ENCODE measurements around the gene KRT15. TPM values are rescaled to one million over a fixed set of nuclear protein-coding genes. Genes with fewer than 3 reads are reported as not detected.
A peak's percentile ranks its signal among the peaks of the same experiment; 100 is the strongest.

KRT15 gene
- total and polyA plus RNA-seq, 9 of the 15 experiments (the other 6 are each of a cell fraction or from before 2014, with no cell fraction given): 0.28 to 4.4 (median 0.56) TPM

GRCh38 chr17:41519501-41520224, 973 bp upstream of the KRT15 start:
- H3K9ac ChIP-seq (ENCODE audit: insufficient read depth in 1 of 2, low read depth in 2 of 2, low read length in 2 of 2): peak overlapping the region in 1 of 2 experiments; percentile 61; a peak in 2 of 4 replicates
- TF ChIP-seq MEIS2 (IDR thresholded peaks at IDR 0.05; ENCODE audit: partially characterized antibody): peak; percentile 78
- TF ChIP-seq PKNOX1 (IDR thresholded peaks at IDR 0.05): peak; percentile 66; the same call in 1 of the 2 replicates
- TF ChIP-seq CBFA2T3 (IDR thresholded peaks at IDR 0.05): peak; percentile 65
- TF ChIP-seq PBX2 (CRISPR knock-in tag; IDR thresholded peaks at IDR 0.05; ENCODE audit: low read depth): no peak
- TF ChIP-seq PBX2 (tag; conservative IDR thresholded peaks at IDR 0.05; ENCODE audit: low read depth): peak; percentile 62
- peak; percentile 42 for TF ChIP-seq CBFA2T2 (conservative IDR thresholded peaks at IDR 0.05)
- no peak for TF ChIP-seq MTF1 (CRISPR knock-in tag; IDR thresholded peaks at IDR 0.05; ENCODE audit: borderline replicate concordance)
- no peak for TF ChIP-seq TFE3 (CRISPR knock-in tag; IDR thresholded peaks at IDR 0.05)
- TF ChIP-seq ZNF217 (CRISPR knock-in tag; IDR thresholded peaks at IDR 0.05): no peak
- no peak for TF ChIP-seq KLF10 (CRISPR knock-in tag; IDR thresholded peaks at IDR 0.05)
- TF ChIP-seq CTBP1 (IDR thresholded peaks at IDR 0.05; ENCODE audit: borderline replicate concordance): peak; percentile 53; the same call in 1 of the 2 replicates
- TF ChIP-seq USF2 (CRISPR knock-in tag; IDR thresholded peaks at IDR 0.05): no peak
- peak; percentile 33; the same call in 1 of the 2 replicates for TF ChIP-seq ARID1B (IDR thresholded peaks at IDR 0.05)
- TF ChIP-seq U2AF2 (optimal IDR thresholded peaks at IDR 0.05; ENCODE audit: low read depth, low read length): no peak
- no peak for TF ChIP-seq ZNF347 (CRISPR knock-in tag; IDR thresholded peaks at IDR 0.05; ENCODE audit: low read depth)

More at GRCh38 chr17:41519501-41520224, 973 bp upstream of the KRT15 start:
- FAIRE-seq (peak; percentile 82), ATAC-seq (peak; percentile 6; the same call in 2 of the 3 replicates), DNase-seq (ENCODE audit: extremely low read depth in 1 of 4, low spot score in 3 of 4) (peak in 3 of 4 experiments; percentile 29 to 70 (median 54))
- ChIA-PET CTCF (ENCODE audit: low intra/inter-chr PET ratio) (no interaction called here), POLR2A (interaction anchor here (0.6 to 1.9 kb wide), 3 partner anchors 9 to 10 kb away, joined by 3 to 12 read pairs (median 3); partner anchors contain the start of gene KRT19)
- intact Hi-C loops (cut with micrococcal nuclease) (no loop called here), in situ Hi-C loops (cut with MboI) (no loop called here)
- H3K4me3 ChIP-seq: no peak overlapping the region
- H3K79me2 ChIP-seq (ENCODE audit: control insufficient read depth, insufficient read depth, low read length): no peaks in the 10 kb centered on the region
- no peak overlapping the region for H3K27ac ChIP-seq (ENCODE audit: extremely low read depth, low read depth, low read length)
- WGBS (ENCODE audit: insufficient coverage, low coverage, missing lambda C conversion rate): 5% methylated on average over 9 of the region's 11 CpGs
- H4K20me1 ChIP-seq (replicated peaks; ENCODE audit: control insufficient read depth, insufficient read depth, low read length): no peaks in the 10 kb centered on the region
- no peaks in the 10 kb centered on the region for H3K27me3 ChIP-seq (ENCODE audit: control insufficient read depth in 2 of 2, insufficient read depth in 2 of 2, low read length in 2 of 2)
- H3K4me2 ChIP-seq (ENCODE audit: insufficient read depth, low read length): no peak overlapping the region
- no peak overlapping the region for H2AFZ ChIP-seq (ENCODE audit: low read depth, low read length)
- no TSS peak for BruUV-seq (replicated peaks)
- H3K9me3 ChIP-seq (replicated peaks; ENCODE audit: control insufficient read depth, insufficient read depth, low read depth, low read length): no peaks in the 10 kb centered on the region
- H3K36me3 ChIP-seq (ENCODE audit: control insufficient read depth, insufficient read depth, low read length): peaks cover 20% of the 10 kb centered on the region; the same call in 1 of the 3 replicates
- H3K9me1 ChIP-seq (ENCODE audit: control insufficient read depth, insufficient read depth, low read length): no peaks in the 10 kb centered on the region
- peaks cover 39 to 62% of the 10 kb centered on the region in 2 experiments for H3K4me1 ChIP-seq (replicated peaks in 1 of 2; ENCODE audit: control insufficient read depth in 2 of 2, insufficient read depth in 2 of 2, low read length in 2 of 2)
